Smooth muscle cell (in vitro differentiated cells): ENCODE measurements around the gene MTG2. TPM values are rescaled to one million over a fixed set of nuclear protein-coding genes. Genes with fewer than 3 reads are reported as not detected.

Experiments used
- DNase-seq: peaks from one replicate; lab custom pipeline; 2025; ENCODE audit not compliant: unreplicated experiment; lab: John Stamatoyannopoulos, UW
- H2AFZ ChIP-seq: fragments of 200-600 bp; sonication (generic); 2 replicates; pipeline ENCODE4 v1.6.0; 2016; ENCODE audit warnings: antibody characterized with exemption, low read depth, mild to moderate bottlenecking
- H3F3A ChIP-seq: fragments of 200-600 bp; sonication (generic); 2 replicates; pipeline ENCODE4 v1.6.0; 2017; ENCODE audit warnings: antibody characterized with exemption, low read depth
- H3K27ac ChIP-seq: fragments of 200-600 bp; sonication (generic); 2 replicates; pipeline ENCODE4 v1.5.1; 2016; ENCODE audit warnings: low read depth, mild to moderate bottlenecking
- H3K27me3 ChIP-seq: fragments of 200-600 bp; sonication (generic); 2 replicates; pipeline ENCODE4 v1.6.1; 2016; ENCODE audit warnings: low read depth, mild to moderate bottlenecking
- H3K36me3 ChIP-seq: fragments of 200-600 bp; sonication (generic); 2 replicates; pipeline ENCODE4 v1.5.1; 2016; ENCODE audit warnings: low read depth
- H3K4me1 ChIP-seq: fragments of 200-600 bp; sonication (generic); 2 replicates; pipeline ENCODE4 v1.5.1; 2016; ENCODE audit warnings: low read depth
- H3K4me2 ChIP-seq: fragments of 200-600 bp; sonication (generic); 2 replicates; pipeline ENCODE4 v1.6.0; 2016; ENCODE audit warnings: mild to moderate bottlenecking
- H3K4me3 ChIP-seq: fragments of 200-600 bp; sonication (generic); 2 replicates; pipeline ENCODE4 v1.5.1; 2016; ENCODE audit warnings: mild to moderate bottlenecking
- H3K79me2 ChIP-seq: fragments of 200-600 bp; sonication (generic); 2 replicates; pipeline ENCODE4 v1.6.0; 2016; ENCODE audit warnings: low read depth, mild to moderate bottlenecking
- H3K9ac ChIP-seq: fragments of 200-600 bp; sonication (generic); 2 replicates; pipeline ENCODE4 v1.6.0; 2016; ENCODE audit warnings: low read depth
- H3K9me3 ChIP-seq: fragments of 200-600 bp; sonication (generic); replicated peaks from 2 replicates; pipeline ENCODE4 v1.5.1; 2016; ENCODE audit warnings: low read depth
- H4K20me1 ChIP-seq: fragments of 200-600 bp; sonication (generic); 2 replicates; pipeline ENCODE4 v1.6.0; 2016; ENCODE audit warnings: low read depth
- CTCF ChIP-seq: fragments of 200-600 bp; sonication (generic); IDR thresholded peaks from 2 replicates; pipeline ENCODE4 v1.5.1; 2017; ENCODE audit warnings: borderline replicate concordance, mild to moderate bottlenecking, antibody characterized with exemption; ENCODE audit not compliant: insufficient read depth, poor library complexity, severe bottlenecking
- WGBS: methylation state at CpG from one replicate; pipeline ENCODE4 v1.1.7; 2016; ENCODE audit warnings: low lambda C conversion rate; 5-methylcytosine and 5-hydroxymethylcytosine counted together
- polyA plus RNA-seq: library from polyadenylated mRNA; unstranded; fragments of >200 nt; fragmentation: Nextera tagmentation; extraction: Ambion mirVana; gene quantifications from 2 replicates; pipeline ENCODE4 v1.2.1, GENCODE V29; 2016
- total RNA-seq: library from RNA; depleted of rRNA; stranded (reverse); fragments of >200 nt; gene quantifications from 2 replicates; pipeline ENCODE4 v1.2.3, GENCODE V29; 2014

MTG2 gene
- total and polyA plus RNA-seq, 2 experiments from 2014 or later = 17.9 to 21.9 TPM

DNA sequence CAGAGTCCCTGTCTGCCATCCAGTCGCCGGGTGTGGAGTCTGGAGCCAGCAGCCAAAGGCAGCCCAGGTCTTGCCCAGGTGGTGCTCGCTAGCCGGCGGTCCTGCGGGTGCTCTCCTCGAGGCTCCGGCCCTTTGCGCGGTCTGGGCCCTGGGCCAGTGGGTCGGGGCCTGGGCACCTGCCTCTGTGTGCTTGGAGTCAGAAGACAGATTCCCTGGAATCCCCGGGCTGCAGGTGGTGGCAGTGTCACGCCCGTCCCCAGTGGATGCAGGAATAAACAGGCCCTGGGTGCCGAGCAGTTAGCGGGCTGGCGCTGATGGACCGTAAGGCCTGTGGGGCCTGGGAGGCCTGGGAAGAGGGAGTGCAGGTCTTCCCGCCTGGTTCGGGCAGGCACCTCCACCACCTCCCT is 33.9 kb upstream of the MTG2 start:
- H3K4me1 ChIP-seq = peaks cover 7% of the 10 kb centered on the region
- H3K79me2 ChIP-seq = peaks cover 91% of the 10 kb centered on the region
- H3K27ac ChIP-seq = no peak overlapping the region
- TF ChIP-seq CTCF = no peak
- WGBS = 93% methylated on average over 20 of the region's 20 CpGs
- DNase-seq = no peak
- no peak overlapping the region for H3K4me2 ChIP-seq
- no peaks in the 10 kb centered on the region for H3K27me3 ChIP-seq
- H3K36me3 ChIP-seq = no peaks in the 10 kb centered on the region
- no peak overlapping the region for H3K4me3 ChIP-seq
- no peaks in the 10 kb centered on the region for H3K9me3 ChIP-seq
- peaks cover 99% of the 10 kb centered on the region for H4K20me1 ChIP-seq
- no peaks in the 10 kb centered on the region for H3F3A ChIP-seq
- H3K9ac ChIP-seq = no peak overlapping the region
- no peak overlapping the region for H2AFZ ChIP-seq

GRCh38 chr20:62149532-62150309 is 33.1 kb upstream of the MTG2 start:
- Histone ChIP-seq H3F3A (no peaks in the 10 kb centered on the region), H3K4me2 (no peak overlapping the region), H3K27me3 (no peaks in the 10 kb centered on the region), H3K9me3 (no peaks in the 10 kb centered on the region), H4K20me1 (peaks cover 100% of the 10 kb centered on the region), H3K4me1 (peaks cover 4% of the 10 kb centered on the region), H3K27ac (no peak overlapping the region), H3K36me3 (no peaks in the 10 kb centered on the region), H2AFZ (no peak overlapping the region), H3K9ac (no peak overlapping the region), H3K4me3 (no peak overlapping the region), H3K79me2 (peaks cover 93% of the 10 kb centered on the region)
- DNase-seq = no peak
- 77% methylated on average over 24 of the region's 24 CpGs for WGBS
- TF ChIP-seq CTCF = no peak

DNA sequence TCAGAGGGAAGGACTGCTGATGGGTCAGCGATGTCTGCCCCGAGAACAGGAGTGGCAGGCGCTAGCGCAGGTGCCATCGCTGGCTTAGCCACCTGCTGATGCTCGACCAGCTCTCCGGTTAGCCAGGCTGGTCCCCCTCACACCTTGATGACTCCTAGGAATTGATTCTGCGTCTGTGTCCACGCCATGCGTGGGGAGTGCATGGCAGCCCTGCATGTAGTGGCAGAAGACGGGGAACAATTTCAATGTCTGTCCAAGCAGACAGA is 32.6 kb upstream of the MTG2 start:
- no peak overlapping the region for H3K27ac ChIP-seq
- no peaks in the 10 kb centered on the region for H3K36me3 ChIP-seq
- 98% methylated on average over 10 of the region's 11 CpGs for WGBS
- no peak overlapping the region for H3K4me3 ChIP-seq
- no peak for TF ChIP-seq CTCF
- H4K20me1 ChIP-seq = peaks cover 100% of the 10 kb centered on the region
- DNase-seq = no peak
- no peaks in the 10 kb centered on the region for H3K9me3 ChIP-seq
- H3K27me3 ChIP-seq = no peaks in the 10 kb centered on the region
- H3K4me1 ChIP-seq = no peaks in the 10 kb centered on the region
- peaks cover 88% of the 10 kb centered on the region for H3K79me2 ChIP-seq
- no peak overlapping the region for H2AFZ ChIP-seq
- no peak overlapping the region for H3K4me2 ChIP-seq
- H3K9ac ChIP-seq = no peak overlapping the region
- no peaks in the 10 kb centered on the region for H3F3A ChIP-seq

DNA sequence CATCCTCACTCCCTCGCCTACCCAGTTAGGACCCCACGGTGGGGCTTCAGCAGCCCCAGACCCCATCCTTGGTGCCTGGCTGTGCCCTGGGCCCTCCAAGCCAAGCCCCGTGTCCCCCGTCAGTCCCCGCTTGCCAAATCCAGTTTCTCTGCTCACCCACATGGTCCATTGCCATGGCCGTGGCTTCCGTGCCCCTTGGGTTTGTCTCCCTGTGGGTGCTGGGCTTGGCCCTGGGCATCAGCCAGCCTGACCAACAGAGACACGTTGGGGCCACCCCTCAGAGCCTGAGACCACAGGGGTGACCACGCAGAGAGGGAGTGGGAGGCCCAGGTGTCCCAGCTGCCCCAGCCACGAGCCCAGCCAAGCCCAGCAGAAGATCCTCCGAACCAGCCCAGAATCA is 31.6 kb upstream of the MTG2 start:
- Histone ChIP-seq H3K4me2 (no peak overlapping the region), H3K4me3 (no peak overlapping the region), H2AFZ (no peak overlapping the region), H3F3A (no peaks in the 10 kb centered on the region), H3K9ac (no peak overlapping the region), H3K36me3 (no peaks in the 10 kb centered on the region), H3K27me3 (no peaks in the 10 kb centered on the region), H3K79me2 (peaks cover 82% of the 10 kb centered on the region), H3K4me1 (no peaks in the 10 kb centered on the region), H3K9me3 (no peaks in the 10 kb centered on the region), H4K20me1 (peaks cover 100% of the 10 kb centered on the region), H3K27ac (no peak overlapping the region)
- TF ChIP-seq CTCF = no peak
- 98% methylated on average over 9 of the region's 11 CpGs for WGBS
- DNase-seq = no peak
